Fibroblast of lung (primary cell): Measurements from ENCODE around the gene NECTIN1.

Experiments used
- CTCF ChIP-seq, 2 donors: IDR thresholded peaks in 1 of 2; conservative IDR thresholded peaks in 1 of 2; 1 replicate in 1 of 2; 2 replicates in 1 of 2; pipeline ENCODE4 v1.5.1; 2011 to 2012; ENCODE audit warnings: low read length in 2 of 2, control low read depth in 1 of 2, inconsistent platforms in 1 of 2, low read depth in 1 of 2, mild to moderate bottlenecking in 1 of 2
- EZH2 ChIP-seq: IDR thresholded peaks from 2 replicates; pipeline ENCODE4 v1.5.1; 2012; ENCODE audit warnings: low read length, control low read depth, mild to moderate bottlenecking; ENCODE audit errors: missing control alignments

GRCh38 chr11:119637481-119637880, 91.5 kb downstream of the NECTIN1 start:
- no peak for TF ChIP-seq CTCF (conservative IDR thresholded peaks at IDR 0.05 in 1 of 2, IDR thresholded peaks at IDR 0.05 in 1 of 2; ENCODE audit: low read depth in 1 of 2, low read length in 2 of 2)
- no peak for TF ChIP-seq EZH2
